Measurements from ENCODE around the gene UGCG.
A peak's percentile ranks its signal among the peaks of the same experiment; 100 is the strongest.

DNA sequence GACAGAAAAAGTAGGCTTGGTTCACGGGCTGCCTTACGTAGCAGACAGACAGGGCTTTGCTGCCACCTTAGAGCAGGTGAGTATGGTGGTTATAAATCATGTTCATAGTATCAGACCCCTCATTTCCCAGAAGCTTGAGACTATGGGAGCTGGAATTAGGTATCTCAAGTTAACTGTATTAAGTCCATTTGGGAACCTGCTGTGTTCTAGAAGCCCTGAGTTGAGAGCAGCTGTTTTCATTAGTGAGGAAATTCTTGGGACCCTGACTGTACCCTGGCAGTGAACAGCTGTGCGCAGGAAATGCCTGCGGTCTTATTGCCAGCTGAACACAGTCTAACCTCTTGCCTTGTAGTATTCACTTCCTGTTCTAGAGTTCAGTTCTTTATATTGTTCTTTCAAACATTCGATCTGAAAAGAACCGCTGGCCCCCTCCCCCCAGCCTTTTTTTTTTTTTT is 29.8 kb downstream of the UGCG start:
- TF ChIP-seq USF2 (IDR thresholded peaks at IDR 0.05; ENCODE audit: borderline replicate concordance, low read depth, low read length) (no peak), NBN (IDR thresholded peaks at IDR 0.05) (0 out of 2 replicates have a peak, but pooled peaks have one; percentile 48), CREB1 (IDR thresholded peaks at IDR 0.05; ENCODE audit: low read depth) (peak; percentile 32; the same call in 1 of the 2 replicates), ZNF24 (IDR thresholded peaks at IDR 0.05) (0 out of 2 replicates have a peak, but pooled peaks have one; percentile 51), POLR2A (IDR thresholded peaks at IDR 0.05; ENCODE audit: low read depth, low read length) (no peak), WRNIP1 (IDR thresholded peaks at IDR 0.05; ENCODE audit: borderline replicate concordance, low read depth, low read length) (no peak)

Data from GM12878 (cell line).